ENCODE measurements around the gene THEMIS2. TPM values are rescaled to one million over a fixed set of nuclear protein-coding genes. Genes with fewer than 3 reads are reported as not detected.
A peak's percentile ranks its signal among the peaks of the same experiment; 100 is the strongest.
"Not testable (repeated sequence)": the region's sequence is repeated elsewhere in the genome, so short reads cannot be mapped to it uniquely, and the experiment has no call there.

The THEMIS2 gene
- total RNA-seq = 1.2 to 3.9 TPM (median 1.6 TPM) in 3 replicates
- long read RNA-seq, partial matches to known transcripts = 0 of 5 reads
- long read RNA-seq, other reads (novel, unspliced or antisense) = 2 of 5 reads

GRCh38 chr1:27872059-27872801 is at the start of gene THEMIS2:
Gene THEMIS2, plus strand, starts transcription at chr1:27872544. Its CDS starts 28 bp downstream, at chr1:27872572.
- Mint-ChIP-seq H3K27me3 (ENCODE audit: low read depth) (peaks cover 3% of the 10 kb centered on the region), H3K4me1 (ENCODE audit: low read depth) (peaks cover 17% of the 10 kb centered on the region), H3K9me3 (ENCODE audit: low read depth) (no peaks in the 10 kb centered on the region), H3K4me3 (ENCODE audit: unreplicated experiment) (peak within 1 kb of the TSS; percentile 77), H3K27ac (ENCODE audit: unreplicated experiment) (no peak within 1 kb of the TSS), H3K36me3 (ENCODE audit: low read depth) (no peaks in the 10 kb centered on the region)
- no peak for TF ChIP-seq CTCF (IDR thresholded peaks at IDR 0.05)
- DNase-seq (ENCODE audit: low spot score) = no peak

DNA sequence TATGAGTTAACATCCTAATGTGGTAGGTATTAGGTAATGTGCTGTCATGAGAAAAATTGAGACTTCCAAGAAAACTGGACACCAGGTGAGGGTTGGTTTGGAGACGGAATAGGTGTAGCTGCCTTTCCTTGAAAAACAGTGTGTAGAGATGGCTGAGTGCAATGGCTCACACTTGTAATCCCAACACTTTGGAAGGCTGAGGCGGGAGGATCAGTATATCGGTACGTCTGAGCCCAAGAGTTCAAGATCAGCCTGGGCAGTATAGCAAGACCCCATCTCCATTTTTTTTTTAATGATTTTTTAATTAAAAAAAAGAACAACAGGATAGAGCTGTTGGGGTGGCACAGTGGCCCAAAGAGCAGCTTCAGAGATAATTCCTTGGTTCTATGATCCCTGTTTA is 48.6 kb upstream of the THEMIS2 start:
- no peak overlapping the region for H3K4me3 Mint-ChIP-seq (ENCODE audit: unreplicated experiment)
- H3K27me3 Mint-ChIP-seq (ENCODE audit: low read depth) = no peaks in the 10 kb centered on the region
- no peak for TF ChIP-seq CTCF (IDR thresholded peaks at IDR 0.05)
- peaks cover 14% of the 10 kb centered on the region for H3K36me3 Mint-ChIP-seq (ENCODE audit: low read depth)
- no peaks in the 10 kb centered on the region for H3K9me3 Mint-ChIP-seq (ENCODE audit: low read depth)
- H3K4me1 Mint-ChIP-seq (ENCODE audit: low read depth) = no peaks in the 10 kb centered on the region
- no peak for DNase-seq (ENCODE audit: low spot score)
- H3K27ac Mint-ChIP-seq (ENCODE audit: unreplicated experiment) = no peak overlapping the region

DNA sequence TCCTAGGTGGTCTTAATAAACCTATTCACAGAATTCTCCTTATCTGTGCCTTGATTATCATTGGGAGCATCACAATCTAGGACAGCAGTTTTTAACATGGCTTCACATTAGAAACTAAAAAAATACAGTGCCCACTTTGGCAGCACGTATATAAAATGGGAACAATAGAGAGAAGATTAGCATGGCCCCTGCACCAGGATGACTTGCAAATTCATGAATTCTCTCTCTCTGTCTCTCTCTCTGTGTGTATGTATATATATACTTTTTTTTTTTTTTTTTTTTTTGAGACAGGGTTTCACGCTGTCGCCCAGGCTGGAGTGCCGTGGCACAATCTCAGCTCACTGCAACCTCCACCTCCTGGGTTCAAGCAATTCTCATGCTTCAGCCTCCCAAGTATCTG is 47.9 kb upstream of the THEMIS2 start:
- H3K4me1 Mint-ChIP-seq (ENCODE audit: low read depth) = no peaks in the 10 kb centered on the region
- H3K27ac Mint-ChIP-seq (ENCODE audit: unreplicated experiment) = no peak overlapping the region
- TF ChIP-seq CTCF (IDR thresholded peaks at IDR 0.05) = no peak

GRCh38 chr1:27829339-27829960 is 42.9 kb upstream of the THEMIS2 start:
- H3K36me3 Mint-ChIP-seq (ENCODE audit: low read depth); H3K27ac Mint-ChIP-seq (ENCODE audit: unreplicated experiment); DNase-seq (ENCODE audit: low spot score); H3K9me3 Mint-ChIP-seq (ENCODE audit: low read depth); H3K27me3 Mint-ChIP-seq (ENCODE audit: low read depth): not testable (repeated sequence)
- peak overlapping the region; percentile 9 for H3K4me3 Mint-ChIP-seq (ENCODE audit: unreplicated experiment)
- H3K4me1 Mint-ChIP-seq (ENCODE audit: low read depth) = peaks cover 17% of the 10 kb centered on the region

More for the DNA sequence above, 47.9 kb upstream of the THEMIS2 start:
- no peak for DNase-seq (ENCODE audit: low spot score)
- H3K27me3 Mint-ChIP-seq (ENCODE audit: low read depth) = no peaks in the 10 kb centered on the region
- H3K4me3 Mint-ChIP-seq (ENCODE audit: unreplicated experiment) = no peak overlapping the region
- H3K36me3 Mint-ChIP-seq (ENCODE audit: low read depth) = peaks cover 12% of the 10 kb centered on the region
- H3K9me3 Mint-ChIP-seq (ENCODE audit: low read depth) = no peaks in the 10 kb centered on the region

- Mint-ChIP-seq H3K9me3 (ENCODE audit: low read depth) (no peaks in the 10 kb centered on the region), H3K4me1 (ENCODE audit: low read depth) (peaks cover 17% of the 10 kb centered on the region), H3K27me3 (ENCODE audit: low read depth) (no peaks in the 10 kb centered on the region), H3K27ac (ENCODE audit: unreplicated experiment) (peak within 1 kb of the TSS; percentile 98), H3K36me3 (ENCODE audit: low read depth) (no peaks in the 10 kb centered on the region), H3K4me3 (ENCODE audit: unreplicated experiment) (peak within 1 kb of the TSS; percentile 95)
- no peak for TF ChIP-seq CTCF (IDR thresholded peaks at IDR 0.05)
- DNase-seq (ENCODE audit: low spot score) = peak; percentile 97
Observed at GRCh38 chr1:27830621-27831440, 41.5 kb upstream of the THEMIS2 start, which contains the start of gene PPP1R8. Gene PPP1R8, plus strand, starts transcription at chr1:27830782. Its CDS starts 54 bp downstream, at chr1:27830836.
